Parathyroid adenoma (tissue), 2 donors: ENCODE measurements around the gene SH3BP4.

ENCODE experiments used
- H2AFZ ChIP-seq: fragments of 300-600 bp; sonication (generic); one replicate; pipeline ENCODE4 v1.7.0; 2017; ENCODE audit warnings: antibody characterized with exemption, mild to moderate bottlenecking
- H3K27ac ChIP-seq: fragments of 300-600 bp; sonication (generic); one replicate; pipeline ENCODE4 v1.7.0; 2017
- H3K27me3 ChIP-seq: fragments of 300-600 bp; sonication (generic); one replicate; pipeline ENCODE4 v1.7.0; 2017; ENCODE audit warnings: low read length; ENCODE audit not compliant: control insufficient read depth, insufficient read depth
- H3K36me3 ChIP-seq: fragments of 300-600 bp; sonication (generic); one replicate; pipeline ENCODE4 v1.7.0; 2017; ENCODE audit warnings: low read length; ENCODE audit not compliant: control insufficient read depth, insufficient read depth
- H3K4me1 ChIP-seq: fragments of 300-600 bp; sonication (generic); one replicate; pipeline ENCODE4 v1.7.0; 2017; ENCODE audit warnings: control low read depth
- H3K4me2 ChIP-seq: fragments of 300-600 bp; sonication (generic); one replicate; pipeline ENCODE4 v1.7.0; 2017; ENCODE audit warnings: low read length
- H3K4me3 ChIP-seq: fragments of 300-600 bp; sonication (generic); one replicate; pipeline ENCODE4 v1.7.0; 2017; ENCODE audit warnings: low read depth, low read length
- H3K79me2 ChIP-seq: fragments of 300-600 bp; sonication (generic); one replicate; pipeline ENCODE4 v1.7.0; 2017; ENCODE audit warnings: control low read depth
- H3K9ac ChIP-seq: fragments of 300-600 bp; sonication (generic); one replicate; pipeline ENCODE4 v1.7.0; 2017; ENCODE audit warnings: mild to moderate bottlenecking
- H3K9me3 ChIP-seq: fragments of 300-600 bp; sonication (generic); one replicate; pipeline ENCODE4 v1.7.0; 2017; ENCODE audit warnings: low read length; ENCODE audit not compliant: control insufficient read depth
- CTCF ChIP-seq: fragments of 300-600 bp; sonication (generic); IDR thresholded peaks from one replicate; pipeline ENCODE4 v1.7.0; 2017; ENCODE audit warnings: antibody characterized with exemption, mild to moderate bottlenecking
- donor health status: primary hyperparathyroidism.

The SH3BP4 gene

GRCh38 chr2:234950435-234950729, 1.4 kb upstream of the SH3BP4 start:
- H2AFZ ChIP-seq: no peak overlapping the region
- no peaks in the 10 kb centered on the region for H3K79me2 ChIP-seq
- no peak overlapping the region for H3K4me3 ChIP-seq
- H3K27ac ChIP-seq: no peak overlapping the region
- no peak for TF ChIP-seq CTCF
- no peaks in the 10 kb centered on the region for H3K27me3 ChIP-seq
- H3K9ac ChIP-seq: no peak overlapping the region
- H3K9me3 ChIP-seq: no peaks in the 10 kb centered on the region
- no peaks in the 10 kb centered on the region for H3K36me3 ChIP-seq
- H3K4me1 ChIP-seq: no peaks in the 10 kb centered on the region
- H3K4me2 ChIP-seq: no peak overlapping the region

GRCh38 chr2:234950730-234951663, 820 bp upstream of the SH3BP4 start:
- Histone ChIP-seq H3K27me3 (no peaks in the 10 kb centered on the region), H3K79me2 (no peaks in the 10 kb centered on the region), H3K27ac (no peak overlapping the region), H3K36me3 (no peaks in the 10 kb centered on the region), H2AFZ (peak overlapping the region; percentile 78), H3K9ac (no peak overlapping the region), H3K4me1 (no peaks in the 10 kb centered on the region), H3K9me3 (no peaks in the 10 kb centered on the region), H3K4me2 (peak overlapping the region; percentile 93), H3K4me3 (peak overlapping the region; percentile 80)
- no peak for TF ChIP-seq CTCF

GRCh38 chr2:234952270-234953115, 676 bp downstream of the SH3BP4 start:
- Histone ChIP-seq H3K27ac (no peak overlapping the region), H3K9me3 (no peaks in the 10 kb centered on the region), H3K4me3 (peak overlapping the region; percentile 65), H3K4me1 (no peaks in the 10 kb centered on the region), H3K27me3 (no peaks in the 10 kb centered on the region), H3K79me2 (no peaks in the 10 kb centered on the region), H3K9ac (no peak overlapping the region), H3K36me3 (no peaks in the 10 kb centered on the region), H3K4me2 (peak overlapping the region; percentile 71), H2AFZ (peak overlapping the region; percentile 84)
- TF ChIP-seq CTCF: no peak

- no peaks in the 10 kb centered on the region for H3K79me2 ChIP-seq
- peak overlapping the region; percentile 84 for H2AFZ ChIP-seq
- H3K4me3 ChIP-seq: peak overlapping the region; percentile 65
- H3K27me3 ChIP-seq: no peaks in the 10 kb centered on the region
- H3K36me3 ChIP-seq: no peaks in the 10 kb centered on the region
- peak overlapping the region; percentile 71 for H3K4me2 ChIP-seq
- no peak overlapping the region for H3K9ac ChIP-seq
- no peaks in the 10 kb centered on the region for H3K9me3 ChIP-seq
- no peak for TF ChIP-seq CTCF
- H3K27ac ChIP-seq: peak overlapping the region; percentile 11
- H3K4me1 ChIP-seq: no peaks in the 10 kb centered on the region
Observed at GRCh38 chr2:234953116-234954031, 1.6 kb downstream of the SH3BP4 start.
